Measurements from ENCODE around the gene FAM53B. TPM values are rescaled to one million over a fixed set of nuclear protein-coding genes. Genes with fewer than 3 reads are reported as not detected.

Gene FAM53B
- total RNA-seq, 4 donors from 2014 or later, result 140 to 253 (median 192) TPM

GRCh38 chr10:124756156-124756903, 12.2 kb upstream of the FAM53B start:
- Histone ChIP-seq H3K27ac (peak overlapping the region in 1 of 4 donors; percentile 17), H3K9me3 (no peaks in the 10 kb centered on the region), H3K4me3 (no peak overlapping the region), H3K27me3 (no peaks in the 10 kb centered on the region), H3K36me3 (peaks cover 0 to 14% of the 10 kb centered on the region in 2 donors), H3K4me1 (peaks cover 14 to 37% of the 10 kb centered on the region in 2 donors)
- ATAC-seq (no peak), DNase-seq (no peak)
- TF ChIP-seq POLR2A (IDR thresholded peaks at IDR 0.05) (no peak), CTCF (IDR thresholded peaks at IDR 0.05 in 4 of 5, conservative IDR thresholded peaks at IDR 0.05 in 1 of 5) (no peak)
- intact Hi-C loops (cut with DNase I; ENCODE audit: low total_unique reads), result no loop called here
- in situ Hi-C loops (cut with MboI; ENCODE audit: low sequenced_read_pairs in 4 of 4), result no loop called here

- ATAC-seq (no peak), DNase-seq (no peak)
- Histone ChIP-seq H3K27ac (no peak overlapping the region), H3K27me3 (no peaks in the 10 kb centered on the region), H3K4me1 (peaks cover 14 to 37% of the 10 kb centered on the region in 2 donors), H3K36me3 (peaks cover 0 to 12% of the 10 kb centered on the region in 2 donors), H3K9me3 (no peaks in the 10 kb centered on the region), H3K4me3 (no peak overlapping the region)
- no peak for TF ChIP-seq POLR2A (IDR thresholded peaks at IDR 0.05)
- TF ChIP-seq CTCF (IDR thresholded peaks at IDR 0.05 in 4 of 5, conservative IDR thresholded peaks at IDR 0.05 in 1 of 5), result no peak
- in situ Hi-C loops (cut with MboI; ENCODE audit: low sequenced_read_pairs in 4 of 4), result no loop called here
- intact Hi-C loops (cut with DNase I; ENCODE audit: low total_unique reads), result no loop called here
Observed at GRCh38 chr10:124755581-124755980, 11.4 kb upstream of the FAM53B start.

GRCh38 chr10:124754227-124754626, 10.0 kb upstream of the FAM53B start:
- Histone ChIP-seq H3K27ac (no peak overlapping the region), H3K4me1 (peaks cover 14 to 37% of the 10 kb centered on the region in 2 donors), H3K27me3 (no peaks in the 10 kb centered on the region), H3K36me3 (no peaks in the 10 kb centered on the region), H3K9me3 (no peaks in the 10 kb centered on the region), H3K4me3 (no peak overlapping the region)
- no peak for TF ChIP-seq POLR2A (IDR thresholded peaks at IDR 0.05)
- TF ChIP-seq CTCF (IDR thresholded peaks at IDR 0.05 in 4 of 5, conservative IDR thresholded peaks at IDR 0.05 in 1 of 5), result no peak
- in situ Hi-C loops (cut with MboI; ENCODE audit: low sequenced_read_pairs in 4 of 4), result no loop called here
- DNase-seq (no peak), ATAC-seq (no peak)
- intact Hi-C loops (cut with DNase I; ENCODE audit: low total_unique reads), result no loop called here

- intact Hi-C loops (cut with DNase I; ENCODE audit: low total_unique reads) (no loop called here), in situ Hi-C loops (cut with MboI; ENCODE audit: low sequenced_read_pairs in 4 of 4) (loop anchor here (5.0 to 25.0 kb wide), 5 partner anchors 112 to 212 kb away; no protein-coding TSS in a partner anchor)
- Histone ChIP-seq H3K9me3 (no peaks in the 10 kb centered on the region), H3K27me3 (no peaks in the 10 kb centered on the region), H3K27ac (no peak overlapping the region), H3K4me1 (peaks cover 12 to 19% of the 10 kb centered on the region in 2 donors), H3K4me3 (no peak overlapping the region), H3K36me3 (no peaks in the 10 kb centered on the region)
- ATAC-seq (no peak), DNase-seq (no peak)
- TF ChIP-seq POLR2A (IDR thresholded peaks at IDR 0.05) (no peak), CTCF (IDR thresholded peaks at IDR 0.05 in 4 of 5, conservative IDR thresholded peaks at IDR 0.05 in 1 of 5) (no peak)
Observed at GRCh38 chr10:124748953-124749645, 4.9 kb upstream of the FAM53B start.

Measured in gastrocnemius medialis (tissue), 4 donors.